SK-N-SH (cell line): ENCODE results near the gene CRTC3. TPM values are rescaled to one million over a fixed set of nuclear protein-coding genes. Genes with fewer than 3 reads are reported as not detected.

Experiments
- CTCF ChIA-PET: fragments of 300-600, 350-600 bp; formaldehyde crosslinking; extraction: SDS; loops from one replicate; lab custom pipeline; 2021; lab: Yijun Ruan, JAX
- POLR2A ChIA-PET: fragments of 350-600 bp; sonication (Branson Sonifier 250); formaldehyde crosslinking; extraction: SDS; loops from one replicate; lab custom pipeline; 2020; ENCODE audit warnings: antibody characterized with exemption, inconsistent platforms; lab: Yijun Ruan, JAX
- DNase-seq: peaks from one replicate; pipeline ENCODE4 v3.0.0; 2012
- H2AFZ ChIP-seq: fragments of 200-600 bp; sonication (generic); 2 replicates; pipeline ENCODE4 v1.8.1; 2016; ENCODE audit warnings: antibody characterized with exemption, mild to moderate bottlenecking, low read depth
- H3F3A ChIP-seq: fragments of 200-600 bp; sonication (generic); replicated peaks from 2 replicates; pipeline ENCODE3; 2016; ENCODE audit warnings: antibody characterized with exemption, mild to moderate bottlenecking; ENCODE audit not compliant: insufficient read depth
- H3K27ac ChIP-seq, 2 experiments: fragments of 200-500 bp in 1 of 2; fragments of 200-600 bp in 1 of 2; sonication (Bioruptor generic) in 1 of 2; sonication (generic), shearing (Covaris generic) in 1 of 2; 2 replicates each; pipeline versions ENCODE4 v1.5.1 to v1.6.1; 2014 to 2016; ENCODE audit warnings: low read depth in 2 of 2, inconsistent platforms in 1 of 2, low read length in 1 of 2, mild to moderate bottlenecking in 1 of 2, mixed read lengths in 1 of 2
- H3K27me3 ChIP-seq: fragments of 200-600 bp; sonication (generic), shearing (Covaris generic); 2 replicates; pipeline ENCODE4 v1.6.1; 2016; ENCODE audit warnings: mixed run types; ENCODE audit not compliant: insufficient read depth
- H3K36me3 ChIP-seq, 2 experiments: fragments of 200-500 bp in 1 of 2; fragments of 200-600 bp in 1 of 2; sonication (Bioruptor generic) in 1 of 2; sonication (generic) in 1 of 2; replicated peaks in 1 of 2; 2 replicates each; pipeline versions ENCODE3 to v1.5.1; 2014 to 2016; ENCODE audit warnings: low read length in 1 of 2, mild to moderate bottlenecking in 1 of 2; ENCODE audit not compliant: insufficient read depth in 2 of 2, control insufficient read depth in 1 of 2
- H3K4me1 ChIP-seq, 2 experiments: fragments of 200-500 bp in 1 of 2; fragments of 200-600 bp in 1 of 2; sonication (Bioruptor generic) in 1 of 2; sonication (generic), shearing (Covaris generic) in 1 of 2; 2 replicates each; pipeline versions ENCODE4 v1.5.1 to v1.6.1; 2014 to 2016; ENCODE audit warnings: low read depth in 1 of 2, low read length in 1 of 2, mixed run types in 1 of 2; ENCODE audit not compliant: insufficient read depth in 2 of 2, control insufficient read depth in 1 of 2
- H3K4me2 ChIP-seq: fragments of 200-600 bp; sonication (generic), shearing (Covaris generic); 2 replicates; pipeline ENCODE4 v1.6.1; 2017; ENCODE audit warnings: mixed run types
- H3K4me3 ChIP-seq, 2 experiments: fragments of 200-500 bp in 1 of 2; fragments of 200-600 bp in 1 of 2; sonication (Bioruptor generic) in 1 of 2; sonication (generic), shearing (Covaris generic) in 1 of 2; 2 replicates each; pipeline versions ENCODE4 v1.5.1 to v1.8.1; 2014 to 2016; ENCODE audit warnings: low read depth in 2 of 2, inconsistent platforms in 1 of 2, low read length in 1 of 2, mild to moderate bottlenecking in 1 of 2, mixed read lengths in 1 of 2, moderate library complexity in 1 of 2
- H3K79me2 ChIP-seq: fragments of 200-600 bp; sonication (generic); 2 replicates; pipeline ENCODE4 v1.8.1; 2017; ENCODE audit warnings: mild to moderate bottlenecking; ENCODE audit not compliant: insufficient read depth
- H3K9ac ChIP-seq: fragments of 200-600 bp; sonication (generic); 2 replicates; pipeline ENCODE4 v1.6.1; 2017; ENCODE audit warnings: mixed run types
- H3K9me2 ChIP-seq: fragments of 200-600 bp; sonication (generic); 2 replicates; pipeline ENCODE4 v1.6.1; 2017; ENCODE audit warnings: mixed run types
- H3K9me3 ChIP-seq: fragments of 200-600 bp; sonication (generic); 2 replicates; pipeline ENCODE4 v1.6.1; 2017; ENCODE audit warnings: mixed run types, mild to moderate bottlenecking, moderate library complexity
- H4K20me1 ChIP-seq: fragments of 200-600 bp; sonication (generic); 2 replicates; pipeline ENCODE4 v1.6.1; 2017; ENCODE audit warnings: mild to moderate bottlenecking, mixed run types; ENCODE audit not compliant: insufficient read depth
- CHD2 ChIP-seq: fragments of 150-350 bp; IDR thresholded peaks from 2 replicates; pipeline ENCODE4 v1.6.1; 2018; ENCODE audit warnings: low read length; ENCODE audit not compliant: partially characterized antibody
- ELF1 ChIP-seq: IDR thresholded peaks from 2 replicates; pipeline ENCODE4 v1.4.0; 2012
- EP300 ChIP-seq, 2 experiments: IDR thresholded peaks; 2 replicates each; pipeline versions ENCODE4 v1.4.0 to v1.6.1; 2012; ENCODE audit warnings: borderline replicate concordance in 1 of 2, low read depth in 1 of 2, low read length in 1 of 2
- FOSL2 ChIP-seq: IDR thresholded peaks from 2 replicates; pipeline ENCODE4 v1.4.0; 2012; ENCODE audit warnings: low read depth, mild to moderate bottlenecking, moderate library complexity, borderline replicate concordance
- FOXJ3 ChIP-seq: sonication (generic); formaldehyde crosslinking; IDR thresholded peaks from 2 replicates; pipeline ENCODE4 v1.5.1; 2020; ENCODE audit warnings: mild to moderate bottlenecking, missing genetic modification reagents
- GATA2 ChIP-seq: sonication (generic); formaldehyde crosslinking; IDR thresholded peaks from 2 replicates; pipeline ENCODE4 v1.5.0; 2020; ENCODE audit warnings: mild to moderate bottlenecking, missing genetic modification reagents
- MEF2A ChIP-seq: IDR thresholded peaks from 2 replicates; pipeline ENCODE4 v1.4.0; 2012; ENCODE audit warnings: low read depth, borderline replicate concordance
- NRF1 ChIP-seq: IDR thresholded peaks from 2 replicates; pipeline ENCODE4 v1.6.1; 2012; ENCODE audit warnings: low read depth, mild to moderate bottlenecking, low read length
- PBX3 ChIP-seq: IDR thresholded peaks from 2 replicates; pipeline ENCODE4; 2012
- POLR2AphosphoS5 ChIP-seq: IDR thresholded peaks from 2 replicates; pipeline ENCODE4 v1.6.1; 2012; ENCODE audit warnings: low read depth, low read length
- RCOR1 ChIP-seq: fragments of 150-350 bp; IDR thresholded peaks from 2 replicates; pipeline ENCODE4 v1.6.1; 2017; ENCODE audit warnings: antibody characterized with exemption, low read length
- SMC3 ChIP-seq: IDR thresholded peaks from 2 replicates; pipeline ENCODE4 v1.6.1; 2012; ENCODE audit warnings: low read depth, low read length, improper control_type of control experiment
- TAF1 ChIP-seq: IDR thresholded peaks from 2 replicates; pipeline ENCODE4 v1.6.1; 2012; ENCODE audit warnings: low read depth, mild to moderate bottlenecking, low read length, moderate library complexity, borderline replicate concordance
- TCF12 ChIP-seq: IDR thresholded peaks from 2 replicates; pipeline ENCODE4 v1.4.0; 2012
- YY1 ChIP-seq: IDR thresholded peaks from 2 replicates; pipeline ENCODE4 v1.4.0; 2012; ENCODE audit warnings: low read depth, mild to moderate bottlenecking
- WGBS: methylation state at CpG from one replicate; pipeline ENCODE4 v1.1.6; 2017; ENCODE audit warnings: low lambda C conversion rate; 5-methylcytosine and 5-hydroxymethylcytosine counted together
- polyA plus RNA-seq, 3 experiments: library from polyadenylated mRNA; depleted of rRNA; stranded (reverse); fragments of >200 nt; gene quantifications; 2 replicates each; pipeline ENCODE4 v1.2.3, GENCODE V29; 2012
- TF ChIP-seq, protein P1 (sequence below): IDR thresholded peaks from 2 replicates; pipeline ENCODE4 v1.4.0; 2012; ENCODE audit warnings: low read depth, borderline replicate concordance
- TF ChIP-seq, protein P2 (sequence below): IDR thresholded peaks from 2 replicates; pipeline ENCODE4 v1.6.1; 2012; ENCODE audit warnings: mild to moderate bottlenecking, low read depth, low read length, moderate library complexity
- TF ChIP-seq, protein P3 (sequence below): fragments of 150-350 bp; IDR thresholded peaks from 2 replicates; pipeline ENCODE4 v1.6.1; 2016; ENCODE audit warnings: mild to moderate bottlenecking, low read depth, low read length

The CRTC3 gene
- polyA plus RNA-seq, 1 of the 3 experiments (the other 2 are of a cell fraction), result 16.7 TPM

GRCh38 chr15:90552929-90553211 is 23.1 kb downstream of the CRTC3 start:
- Histone ChIP-seq H3K9ac (peak overlapping the region; percentile 69), H3K79me2 (peaks cover 64% of the 10 kb centered on the region), H3K36me3 (peaks cover 0 to 5% of the 10 kb centered on the region in 2 experiments), H3K9me3 (no peaks in the 10 kb centered on the region), H3K27me3 (no peaks in the 10 kb centered on the region), H4K20me1 (no peaks in the 10 kb centered on the region), H3F3A (peaks cover 44% of the 10 kb centered on the region), H3K9me2 (no peaks in the 10 kb centered on the region)
- POLR2A ChIA-PET, result no interaction called here
- TF ChIP-seq TCF12 (no peak), GATA2 (CRISPR knock-in tag) (no peak), MEF2A (no peak), POLR2AphosphoS5 (no peak), SMC3 (no peak), FOXJ3 (no peak), CHD2 (no peak), RCOR1 (no peak), YY1 (no peak), ELF1 (no peak), PBX3 (no peak), NRF1 (no peak), EP300 (IDR thresholded peaks at IDR 0.05; ENCODE audit: borderline replicate concordance in 1 of 2, low read depth in 1 of 2, low read length in 1 of 2) (no peak), TAF1 (no peak), FOSL2 (no peak)
- TF ChIP-seq, protein P1, sequence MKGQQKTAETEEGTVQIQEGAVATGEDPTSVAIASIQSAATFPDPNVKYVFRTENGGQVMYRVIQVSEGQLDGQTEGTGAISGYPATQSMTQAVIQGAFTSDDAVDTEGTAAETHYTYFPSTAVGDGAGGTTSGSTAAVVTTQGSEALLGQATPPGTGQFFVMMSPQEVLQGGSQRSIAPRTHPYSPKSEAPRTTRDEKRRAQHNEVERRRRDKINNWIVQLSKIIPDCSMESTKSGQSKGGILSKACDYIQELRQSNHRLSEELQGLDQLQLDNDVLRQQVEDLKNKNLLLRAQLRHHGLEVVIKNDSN, result no peak
- TF ChIP-seq, protein P2, sequence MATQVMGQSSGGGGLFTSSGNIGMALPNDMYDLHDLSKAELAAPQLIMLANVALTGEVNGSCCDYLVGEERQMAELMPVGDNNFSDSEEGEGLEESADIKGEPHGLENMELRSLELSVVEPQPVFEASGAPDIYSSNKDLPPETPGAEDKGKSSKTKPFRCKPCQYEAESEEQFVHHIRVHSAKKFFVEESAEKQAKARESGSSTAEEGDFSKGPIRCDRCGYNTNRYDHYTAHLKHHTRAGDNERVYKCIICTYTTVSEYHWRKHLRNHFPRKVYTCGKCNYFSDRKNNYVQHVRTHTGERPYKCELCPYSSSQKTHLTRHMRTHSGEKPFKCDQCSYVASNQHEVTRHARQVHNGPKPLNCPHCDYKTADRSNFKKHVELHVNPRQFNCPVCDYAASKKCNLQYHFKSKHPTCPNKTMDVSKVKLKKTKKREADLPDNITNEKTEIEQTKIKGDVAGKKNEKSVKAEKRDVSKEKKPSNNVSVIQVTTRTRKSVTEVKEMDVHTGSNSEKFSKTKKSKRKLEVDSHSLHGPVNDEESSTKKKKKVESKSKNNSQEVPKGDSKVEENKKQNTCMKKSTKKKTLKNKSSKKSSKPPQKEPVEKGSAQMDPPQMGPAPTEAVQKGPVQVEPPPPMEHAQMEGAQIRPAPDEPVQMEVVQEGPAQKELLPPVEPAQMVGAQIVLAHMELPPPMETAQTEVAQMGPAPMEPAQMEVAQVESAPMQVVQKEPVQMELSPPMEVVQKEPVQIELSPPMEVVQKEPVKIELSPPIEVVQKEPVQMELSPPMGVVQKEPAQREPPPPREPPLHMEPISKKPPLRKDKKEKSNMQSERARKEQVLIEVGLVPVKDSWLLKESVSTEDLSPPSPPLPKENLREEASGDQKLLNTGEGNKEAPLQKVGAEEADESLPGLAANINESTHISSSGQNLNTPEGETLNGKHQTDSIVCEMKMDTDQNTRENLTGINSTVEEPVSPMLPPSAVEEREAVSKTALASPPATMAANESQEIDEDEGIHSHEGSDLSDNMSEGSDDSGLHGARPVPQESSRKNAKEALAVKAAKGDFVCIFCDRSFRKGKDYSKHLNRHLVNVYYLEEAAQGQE, result no peak
- TF ChIP-seq, protein P3, sequence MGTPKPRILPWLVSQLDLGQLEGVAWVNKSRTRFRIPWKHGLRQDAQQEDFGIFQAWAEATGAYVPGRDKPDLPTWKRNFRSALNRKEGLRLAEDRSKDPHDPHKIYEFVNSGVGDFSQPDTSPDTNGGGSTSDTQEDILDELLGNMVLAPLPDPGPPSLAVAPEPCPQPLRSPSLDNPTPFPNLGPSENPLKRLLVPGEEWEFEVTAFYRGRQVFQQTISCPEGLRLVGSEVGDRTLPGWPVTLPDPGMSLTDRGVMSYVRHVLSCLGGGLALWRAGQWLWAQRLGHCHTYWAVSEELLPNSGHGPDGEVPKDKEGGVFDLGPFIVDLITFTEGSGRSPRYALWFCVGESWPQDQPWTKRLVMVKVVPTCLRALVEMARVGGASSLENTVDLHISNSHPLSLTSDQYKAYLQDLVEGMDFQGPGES, result no peak
- TF ChIP-seq, all 33 proteins: peak for 0
- H3K4me2 ChIP-seq, result peak overlapping the region; percentile 54
- peaks cover 34 to 41% of the 10 kb centered on the region in 2 experiments for H3K4me1 ChIP-seq
- H2AFZ ChIP-seq, result no peak overlapping the region
- peak overlapping the region in 1 of 2 experiments; percentile 18; a peak in 1 of 4 replicates for H3K4me3 ChIP-seq
- CTCF ChIA-PET, result no interaction called here
- DNase-seq, result no peak
- 66% methylated on average over 1 of the region's 1 CpG for WGBS
- peak overlapping the region; percentile 79 to 98; a peak in 3 of 4 replicates for H3K27ac ChIP-seq
